ENCODE data around the gene ZNF283.
A peak's percentile ranks its signal among the peaks of the same experiment; 100 is the strongest.
"Not testable (repeated sequence)": the region's sequence is repeated elsewhere in the genome, so short reads cannot be mapped to it uniquely, and the experiment has no call there.

ZNF283 gene

DNA sequence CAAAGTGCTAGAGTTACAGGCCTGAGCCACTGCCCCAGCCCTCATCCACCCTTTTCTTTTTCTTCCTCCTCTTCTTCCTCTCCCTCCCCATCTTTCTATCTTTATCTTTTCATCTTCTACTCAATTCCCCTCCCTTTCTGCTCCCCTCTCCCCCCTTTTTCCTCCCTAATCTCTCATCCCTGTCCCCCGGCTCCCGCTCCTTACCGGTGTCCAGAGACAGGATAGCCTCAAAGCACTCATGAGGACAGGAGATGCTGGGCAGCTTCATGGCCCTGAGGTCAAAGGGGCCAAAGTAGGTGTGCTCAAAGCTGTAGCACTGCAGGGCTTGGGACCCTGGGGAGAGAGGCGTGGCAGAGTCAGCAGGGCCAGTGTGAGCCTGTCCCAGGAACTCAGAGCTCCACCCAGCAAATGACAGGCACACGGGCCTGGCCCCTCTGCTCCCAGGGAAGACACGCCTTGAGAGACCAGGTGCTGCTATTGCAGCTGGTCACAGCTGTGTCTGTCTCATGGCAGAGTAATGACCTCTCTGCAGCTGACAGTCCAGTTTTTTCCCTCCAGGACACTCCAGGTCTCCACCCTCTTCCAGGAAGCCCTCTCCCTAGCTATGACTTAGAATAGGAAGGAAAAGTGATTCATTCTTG lies 27.5 kb upstream of the ZNF283 start:
- DNase-seq (ENCODE audit: low read depth) = no peak

DNA sequence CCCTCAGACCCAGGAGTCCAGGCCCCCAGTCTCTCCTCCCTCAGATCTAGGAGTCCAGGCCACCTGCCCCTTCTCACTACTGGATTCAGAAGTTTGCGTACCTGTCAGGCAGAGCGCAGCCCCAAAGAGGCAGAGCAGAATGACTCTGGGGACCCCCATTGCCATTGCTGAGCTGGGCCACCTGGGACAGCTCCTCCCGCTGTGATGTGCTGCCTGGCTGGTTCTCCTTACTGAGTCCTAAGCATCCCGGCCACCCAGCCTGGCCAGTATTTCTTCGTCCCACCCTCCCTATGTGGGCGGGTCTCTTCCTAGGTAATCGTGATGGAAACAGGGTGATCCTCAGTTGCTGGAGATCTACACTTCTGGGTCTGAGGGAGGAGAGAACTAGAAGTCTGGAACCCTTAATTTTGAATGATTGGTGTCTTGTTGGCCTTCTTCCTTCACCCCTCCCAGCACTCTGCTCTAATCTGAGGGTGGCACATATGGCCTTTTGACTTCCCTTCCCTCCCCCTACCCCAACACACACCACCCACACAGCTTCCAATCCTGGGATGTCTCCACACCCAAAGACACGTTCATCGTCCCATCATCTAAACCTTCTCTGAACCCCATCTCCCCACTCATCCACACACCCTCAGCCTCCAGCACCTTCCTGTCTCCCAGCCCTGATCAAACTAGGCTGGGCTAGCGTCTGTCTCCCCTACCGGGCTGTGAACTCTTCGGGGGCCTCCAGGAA lies 24.7 kb upstream of the ZNF283 start, which contains the start of gene LYPD5:
TSS of gene LYPD5 (minus strand) at position 232 of the 736 bp plus-strand sequence. CDS start at position 165, 67 bp downstream.
- DNase-seq (ENCODE audit: low read depth) = no peak

DNA sequence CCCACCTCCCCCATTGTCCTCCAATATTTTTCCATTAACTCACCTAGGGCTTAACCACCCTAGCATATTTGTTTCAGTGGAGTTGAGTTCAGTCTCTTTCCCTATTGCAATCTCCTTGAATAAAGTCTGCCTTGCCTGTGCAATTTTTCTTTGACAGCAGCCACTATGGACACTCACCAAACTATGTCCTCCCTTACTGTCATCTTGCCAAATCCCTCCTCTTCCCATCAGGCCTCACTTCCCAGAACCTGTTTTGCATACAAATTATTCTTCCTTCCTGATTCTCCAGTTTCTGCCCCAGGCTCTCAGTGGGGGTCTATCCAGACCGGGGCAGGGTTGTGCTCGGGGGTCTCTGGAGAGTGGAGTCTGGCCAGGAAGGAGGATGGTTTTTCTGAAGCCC lies 22.7 kb upstream of the ZNF283 start:
- no peak for DNase-seq (ENCODE audit: low read depth)

DNA sequence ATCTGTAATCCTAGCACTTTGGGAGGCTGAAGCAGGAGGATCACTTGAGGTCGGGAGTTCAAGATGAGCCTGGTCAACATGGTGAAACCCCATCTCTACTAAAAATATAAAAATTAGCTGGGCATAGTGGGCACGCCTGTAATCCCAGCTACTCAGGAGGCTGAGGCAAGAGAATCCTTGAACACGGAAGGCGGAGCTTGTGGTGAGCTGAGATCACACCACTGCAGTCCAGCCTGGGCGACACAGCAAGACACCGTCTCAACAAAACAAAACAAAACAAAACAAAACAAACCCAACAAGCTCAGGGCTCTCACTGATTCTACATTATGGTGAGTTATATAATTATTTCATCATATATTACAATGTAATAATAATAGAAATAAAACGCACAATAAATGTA lies 20.7 kb upstream of the ZNF283 start:
- not testable (repeated sequence) for DNase-seq (ENCODE audit: low read depth)

DNA sequence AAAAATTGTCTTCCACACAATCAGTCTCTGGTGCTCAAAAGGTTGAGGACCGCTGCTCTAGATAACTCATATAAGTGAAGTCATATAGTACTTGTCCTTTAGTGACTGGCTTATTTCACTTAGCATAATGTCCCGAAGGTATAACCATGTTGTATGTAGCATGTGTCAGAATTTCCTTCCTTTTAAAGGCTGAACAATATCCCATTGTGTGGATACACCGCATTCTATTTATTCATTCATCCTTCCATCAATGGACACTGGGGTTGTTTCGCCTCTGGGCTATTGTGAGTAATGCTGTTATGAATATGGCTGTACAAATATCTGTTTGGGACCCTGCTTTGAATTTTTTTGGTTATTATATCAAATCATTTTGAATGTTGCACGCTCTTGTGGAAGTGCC lies 20.3 kb upstream of the ZNF283 start:
- DNase-seq (ENCODE audit: low read depth) = no peak

DNA sequence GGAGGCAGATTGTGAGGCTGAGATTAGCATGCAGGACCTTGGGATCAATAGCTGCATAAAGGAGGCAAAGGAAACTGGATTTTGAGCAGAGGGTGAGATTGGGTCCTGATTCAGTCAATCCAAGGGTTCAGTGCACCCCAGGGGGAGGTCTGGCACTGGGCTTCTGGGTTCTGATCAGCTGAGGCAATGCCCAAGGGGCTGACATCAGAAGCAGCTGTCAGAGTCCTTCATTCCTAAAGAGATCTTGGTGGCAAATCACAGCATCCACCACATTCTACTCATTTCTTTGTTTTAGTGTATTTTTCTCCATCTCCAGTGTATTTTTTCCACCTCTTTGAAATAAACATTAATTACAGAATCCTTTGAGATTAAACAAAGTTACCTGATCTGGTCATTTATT lies 19.5 kb upstream of the ZNF283 start:
- DNase-seq (ENCODE audit: low read depth) = no peak

DNA sequence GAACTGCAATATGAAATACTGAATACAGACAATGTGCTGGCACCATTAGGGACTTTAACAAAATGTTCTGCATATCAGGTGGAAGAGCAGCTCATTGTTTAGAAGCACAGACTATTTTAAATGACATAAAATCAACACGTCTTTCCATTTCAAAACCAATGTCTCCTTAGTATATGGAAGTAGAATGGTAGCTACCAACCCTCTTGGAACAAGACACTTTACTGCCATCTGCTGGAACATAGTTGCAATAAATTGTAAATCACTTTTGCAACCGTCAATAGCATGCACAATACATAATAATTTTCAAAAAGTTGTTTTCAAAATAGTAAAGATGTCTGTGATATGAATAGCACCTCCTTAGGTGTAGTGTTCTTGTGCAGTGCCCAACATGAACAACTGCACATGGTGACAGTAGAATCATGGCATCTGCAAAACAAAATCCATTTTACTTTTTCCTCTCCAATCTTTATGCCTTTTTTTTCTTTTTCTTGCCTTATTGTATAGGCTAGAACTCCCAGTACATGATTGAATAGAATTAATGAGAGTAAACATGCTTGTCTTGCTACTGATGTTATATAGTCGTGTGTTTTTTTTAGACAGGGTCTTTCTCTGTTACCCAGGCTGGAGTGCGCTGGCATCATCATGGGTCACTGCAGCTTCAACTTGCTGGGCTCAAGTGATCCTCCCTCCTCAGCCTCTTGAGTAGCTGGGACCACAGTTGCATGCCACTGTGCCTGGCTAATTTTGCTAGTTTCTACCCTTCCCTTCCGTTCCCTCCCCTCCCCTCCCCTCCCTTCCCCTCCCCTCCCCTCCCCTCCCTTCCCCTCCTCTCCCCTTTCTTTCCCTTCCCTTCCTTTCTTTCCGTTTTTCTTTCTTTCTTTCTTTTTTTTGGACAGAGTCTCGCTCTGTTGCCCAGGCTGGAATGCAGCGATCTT lies 17.1 kb upstream of the ZNF283 start:
- peak; percentile 46 for DNase-seq (ENCODE audit: low read depth)

DNA sequence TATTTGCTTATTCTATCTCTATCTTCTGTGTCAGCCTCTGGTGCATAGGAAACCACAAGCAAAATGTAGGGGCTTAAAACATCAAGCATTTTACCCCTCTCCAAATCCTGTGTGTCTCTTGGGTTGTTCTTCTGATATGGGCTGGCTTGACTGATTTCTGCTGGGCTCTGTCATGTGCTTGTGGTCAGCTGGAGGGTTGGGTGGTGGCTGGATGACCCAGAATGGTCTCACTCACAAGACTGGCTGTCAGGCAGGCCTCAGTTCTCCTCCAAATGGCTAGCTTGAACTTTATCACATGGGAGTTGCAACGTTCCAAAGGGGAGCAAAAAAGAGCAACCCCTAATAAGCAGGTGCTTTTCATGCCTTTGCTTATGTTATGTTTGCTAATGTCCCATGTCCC lies 15.3 kb upstream of the ZNF283 start:
- DNase-seq (ENCODE audit: low read depth) = no peak

DNA sequence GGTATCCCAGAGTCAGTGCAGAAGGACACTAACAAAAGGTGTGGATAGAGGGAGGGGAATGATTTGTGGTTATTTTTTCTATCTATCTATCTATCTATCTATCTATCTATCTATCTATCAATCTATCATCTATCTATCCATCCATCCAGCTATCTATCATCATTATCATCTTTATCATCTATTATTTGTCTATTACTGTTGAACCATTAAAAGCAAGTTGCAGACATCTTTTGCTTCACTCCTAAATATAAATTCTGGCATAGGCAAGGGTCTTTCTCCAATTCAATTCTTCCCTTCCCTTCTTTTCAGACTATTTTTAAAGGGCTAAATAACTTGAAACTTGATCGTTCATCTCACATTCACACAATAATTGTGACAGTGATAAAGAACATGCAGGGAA lies 14.9 kb upstream of the ZNF283 start:
- no peak for DNase-seq (ENCODE audit: low read depth)

DNA sequence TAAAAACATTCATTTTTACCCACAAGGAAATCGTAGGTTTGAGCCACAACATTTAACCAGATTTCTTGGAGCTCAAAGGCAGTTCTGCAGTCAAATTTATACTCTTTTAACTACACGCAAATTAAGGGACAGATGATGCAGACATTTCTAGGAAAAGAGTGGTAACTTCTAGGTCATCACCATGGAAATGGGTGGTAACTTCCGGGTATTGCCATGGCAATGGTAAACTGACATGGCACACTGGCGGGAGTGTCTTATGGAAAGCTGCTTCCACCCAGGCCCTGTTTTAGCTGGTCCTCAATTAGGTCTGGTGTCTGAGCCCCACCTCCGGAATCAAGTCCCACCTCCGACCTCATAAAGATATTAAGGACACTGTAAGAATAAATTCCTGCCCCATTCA lies 14.4 kb upstream of the ZNF283 start:
- no peak for DNase-seq (ENCODE audit: low read depth)

DNA sequence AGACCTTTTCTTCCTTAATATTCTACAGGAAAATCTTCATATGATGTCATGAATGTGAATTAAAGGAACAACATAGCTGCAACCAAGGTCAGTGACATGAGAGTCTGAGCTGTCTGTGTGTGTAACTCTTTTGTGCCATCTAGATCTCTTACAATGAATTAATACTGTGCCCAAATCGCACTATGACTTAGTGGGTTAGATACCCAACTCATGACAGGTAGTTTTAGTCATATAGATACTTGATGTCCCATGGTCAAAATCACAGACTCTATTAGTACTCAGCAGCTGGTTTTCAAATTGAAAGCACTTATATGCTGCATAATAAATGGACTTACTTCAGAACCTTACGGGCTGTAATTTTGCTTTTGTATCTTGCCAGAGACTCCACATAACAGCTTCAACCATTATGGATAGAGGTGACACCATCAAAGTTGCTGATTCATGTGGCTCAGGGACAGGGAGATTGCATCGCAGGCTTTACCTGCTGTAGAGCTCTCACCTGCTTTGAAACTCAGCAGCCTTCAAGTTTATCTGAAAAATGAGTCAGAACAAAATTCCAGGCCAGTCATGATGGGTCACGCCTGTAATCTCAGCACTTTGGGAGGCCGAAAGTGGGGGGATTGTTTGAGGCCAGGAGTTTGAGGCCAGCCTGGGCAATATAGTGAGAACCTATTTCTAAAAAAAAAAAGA lies 12.3 kb upstream of the ZNF283 start:
- no peak for DNase-seq (ENCODE audit: low read depth)

DNA sequence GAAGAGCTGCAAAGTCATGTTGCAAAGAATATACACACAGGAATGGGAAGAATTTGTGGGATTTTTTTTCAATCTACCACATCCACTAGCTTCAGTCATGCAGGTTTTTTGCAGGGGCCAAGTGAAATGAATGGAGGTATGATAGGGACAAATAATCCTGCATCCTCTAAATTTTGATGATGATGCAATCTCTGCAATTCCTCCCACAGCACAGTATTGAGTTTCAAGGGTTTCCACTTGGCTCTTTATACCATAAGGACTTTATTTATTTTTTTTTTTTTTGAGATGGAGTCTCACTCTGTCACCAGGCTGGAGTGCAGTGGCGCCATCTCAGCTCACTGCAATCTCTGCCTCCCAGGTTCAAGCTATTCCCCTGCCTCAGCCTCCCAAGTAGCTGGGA lies 9.7 kb upstream of the ZNF283 start:
- not testable (repeated sequence) for DNase-seq (ENCODE audit: low read depth)

DNA sequence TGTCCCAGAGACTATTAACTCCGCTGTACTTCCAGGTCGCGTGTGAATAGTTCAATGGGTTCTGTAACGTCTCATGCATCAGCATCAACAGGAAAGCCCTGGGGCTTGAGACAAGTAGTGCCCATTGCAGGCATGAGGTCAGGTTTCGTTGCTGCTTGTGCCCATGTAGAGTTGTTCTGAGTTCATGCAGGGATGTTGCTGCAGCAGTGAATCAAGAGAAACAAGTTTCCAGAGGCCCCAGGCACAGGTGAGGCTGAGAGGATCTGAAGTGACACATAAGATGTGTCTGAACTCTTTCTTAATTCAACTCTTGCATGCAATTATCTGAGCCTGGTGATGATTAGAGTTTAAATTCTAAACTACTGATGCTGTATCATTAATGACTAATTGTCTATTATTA lies 8.6 kb upstream of the ZNF283 start:
- DNase-seq (ENCODE audit: low read depth) = no peak

DNA sequence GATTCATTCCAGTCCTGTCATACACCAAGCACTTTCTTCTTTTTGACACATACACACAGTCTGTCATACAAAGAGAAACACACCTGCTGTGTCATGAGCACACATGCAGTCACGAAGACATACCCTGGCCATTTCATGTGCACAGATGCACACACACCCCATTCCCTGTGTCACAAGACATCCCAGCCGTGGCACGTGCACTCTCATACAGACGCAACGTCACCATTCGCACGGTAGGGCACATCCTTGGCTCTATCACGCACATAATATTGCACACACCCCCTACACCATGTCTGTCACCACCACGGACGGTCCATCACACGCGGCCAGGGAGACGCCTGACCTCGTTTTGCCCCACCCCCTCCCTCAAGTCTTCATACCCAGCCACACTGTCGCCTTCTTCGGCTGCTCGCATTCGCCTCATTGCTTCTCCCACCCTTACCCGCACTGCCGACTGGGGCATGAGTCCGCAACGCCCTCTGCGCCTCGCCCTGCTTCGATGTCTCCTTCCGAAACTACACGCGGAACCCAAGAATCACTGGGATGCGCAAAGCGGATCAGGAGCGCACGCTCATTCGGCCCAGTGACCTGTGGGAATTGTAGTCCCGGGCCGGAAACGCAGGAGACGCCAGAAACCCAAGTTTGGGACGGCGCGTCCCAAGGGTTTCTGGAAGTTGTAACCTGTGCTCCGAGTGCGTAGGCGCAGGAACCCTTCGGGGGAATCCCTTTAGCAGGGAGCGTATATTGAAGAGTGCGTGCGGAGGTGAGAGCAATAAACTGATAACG lies 6.8 kb upstream of the ZNF283 start:
- DNase-seq (ENCODE audit: low read depth) = no peak

DNA sequence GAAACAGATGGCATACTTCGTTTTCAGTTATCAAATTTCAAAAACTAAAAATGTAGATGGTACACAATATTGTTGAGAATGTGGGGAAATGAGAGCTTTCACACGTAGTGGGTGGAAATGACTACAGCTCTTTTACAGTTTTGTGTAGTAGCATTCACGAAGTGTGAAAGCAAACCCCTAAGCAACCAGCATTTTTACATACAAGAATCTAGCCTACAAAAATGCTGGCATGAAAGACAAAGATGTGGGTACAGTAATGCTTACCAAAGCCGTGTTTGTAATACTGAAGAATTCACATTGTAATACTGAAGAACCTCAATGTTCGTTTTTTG lies 6.3 kb upstream of the ZNF283 start:
- DNase-seq (ENCODE audit: low read depth) = no peak

DNA sequence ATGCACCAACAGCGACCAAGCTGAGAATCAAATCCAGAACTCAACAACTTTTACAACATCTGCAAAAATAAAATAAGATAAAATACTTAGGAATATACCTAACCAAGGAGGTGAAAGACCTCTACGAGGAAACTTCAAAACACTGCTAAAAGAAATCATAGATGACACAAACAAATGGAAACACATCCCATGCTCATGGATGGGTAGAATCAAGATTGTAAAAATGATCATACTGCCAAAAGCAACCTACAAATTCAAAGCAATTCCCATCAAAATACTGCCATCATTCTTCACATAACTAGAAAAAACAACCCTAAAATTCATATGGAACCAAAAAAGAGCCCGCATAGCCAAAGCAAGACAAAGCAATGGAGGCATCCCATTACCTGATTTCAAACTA lies 3.3 kb upstream of the ZNF283 start:
- DNase-seq (ENCODE audit: low read depth) = not testable (repeated sequence)

DNA sequence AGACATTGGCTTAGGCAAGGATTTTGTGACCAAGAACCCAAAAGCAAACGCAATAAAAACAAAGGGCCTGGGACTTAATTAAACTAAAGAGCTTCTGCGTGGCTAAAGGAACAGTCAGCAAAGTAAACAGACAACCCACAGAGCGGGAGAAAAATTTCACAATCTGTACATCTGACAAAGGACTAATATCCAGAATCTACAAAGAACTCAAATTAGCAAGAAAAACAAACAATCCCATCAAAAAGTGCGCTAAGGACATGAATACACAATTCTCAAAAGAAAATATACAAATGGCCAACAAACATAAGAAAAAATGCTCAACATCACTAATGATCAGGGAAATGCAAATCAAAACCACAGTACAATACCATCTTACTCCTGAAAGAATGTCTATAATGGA lies 2.5 kb upstream of the ZNF283 start:
- DNase-seq (ENCODE audit: low read depth) = not testable (repeated sequence)

DNA sequence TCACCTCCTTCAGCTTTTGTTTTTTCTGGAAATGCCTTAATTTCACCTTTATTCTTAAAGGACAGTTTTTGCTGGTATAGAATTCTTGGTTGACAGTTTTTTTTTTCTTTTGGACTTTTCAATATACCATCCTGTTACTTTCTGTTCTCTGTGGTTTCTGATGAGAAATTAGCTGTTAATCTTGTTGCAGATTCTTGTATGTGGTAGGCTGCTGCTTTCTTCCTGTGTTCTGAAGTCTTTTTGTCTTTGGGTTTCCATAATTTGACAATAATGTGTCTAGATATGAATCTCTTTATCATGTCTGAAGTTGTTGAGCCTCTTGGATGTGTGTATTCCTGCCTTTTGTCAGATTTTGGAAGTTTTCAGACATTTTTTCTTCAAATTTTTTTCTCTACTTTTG lies 12.0 kb downstream of the ZNF283 start:
- no peak for DNase-seq (ENCODE audit: low read depth)

DNA sequence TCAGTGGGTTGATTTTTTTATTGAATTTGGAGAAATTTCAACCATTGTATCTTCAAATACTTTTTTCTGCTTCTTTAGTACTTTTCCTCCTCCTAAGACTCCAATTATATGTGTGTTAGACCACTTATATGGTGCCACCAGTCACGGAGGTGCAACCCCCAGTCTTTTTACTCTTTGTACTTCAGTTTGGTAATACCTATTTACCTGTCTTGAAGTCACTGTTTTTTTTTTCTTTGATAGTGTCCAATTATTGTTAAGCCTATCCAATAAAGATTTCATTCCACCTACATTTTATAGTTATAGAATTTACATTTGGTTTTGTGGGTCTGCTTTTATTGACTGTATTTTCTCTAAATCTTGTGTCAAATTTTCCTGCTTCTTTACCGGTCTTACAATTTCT lies 14.9 kb downstream of the ZNF283 start:
- no peak for DNase-seq (ENCODE audit: low read depth)

DNA sequence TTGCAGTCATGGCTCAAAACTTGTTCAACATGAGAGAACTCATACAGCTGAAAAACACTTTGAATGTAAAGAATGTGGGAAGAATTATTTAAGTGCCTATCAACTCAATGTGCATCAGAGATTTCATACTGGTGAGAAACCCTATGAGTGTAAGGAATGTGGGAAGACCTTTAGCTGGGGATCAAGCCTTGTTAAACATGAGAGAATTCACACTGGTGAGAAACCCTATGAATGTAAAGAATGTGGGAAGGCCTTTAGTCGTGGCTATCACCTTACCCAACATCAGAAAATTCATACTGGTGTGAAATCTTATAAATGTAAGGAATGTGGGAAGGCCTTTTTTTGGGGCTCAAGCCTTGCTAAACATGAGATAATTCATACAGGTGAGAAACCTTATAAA lies 20.1 kb downstream of the ZNF283 start:
- DNase-seq (ENCODE audit: low read depth) = no peak

DNA sequence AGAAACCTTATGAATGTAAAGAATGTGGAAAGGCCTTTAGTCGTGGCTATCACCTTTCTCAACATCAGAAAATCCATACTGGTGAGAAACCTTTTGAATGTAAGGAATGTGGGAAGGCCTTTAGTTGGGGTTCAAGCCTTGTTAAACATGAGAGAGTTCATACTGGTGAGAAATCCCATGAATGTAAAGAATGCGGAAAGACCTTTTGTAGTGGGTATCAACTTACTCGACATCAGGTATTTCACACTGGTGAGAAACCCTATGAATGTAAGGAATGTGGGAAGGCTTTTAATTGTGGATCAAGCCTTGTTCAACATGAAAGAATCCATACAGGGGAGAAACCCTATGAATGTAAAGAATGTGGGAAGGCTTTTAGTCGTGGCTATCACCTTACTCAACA lies 20.8 kb downstream of the ZNF283 start:
- no peak for DNase-seq (ENCODE audit: low read depth)

DNA sequence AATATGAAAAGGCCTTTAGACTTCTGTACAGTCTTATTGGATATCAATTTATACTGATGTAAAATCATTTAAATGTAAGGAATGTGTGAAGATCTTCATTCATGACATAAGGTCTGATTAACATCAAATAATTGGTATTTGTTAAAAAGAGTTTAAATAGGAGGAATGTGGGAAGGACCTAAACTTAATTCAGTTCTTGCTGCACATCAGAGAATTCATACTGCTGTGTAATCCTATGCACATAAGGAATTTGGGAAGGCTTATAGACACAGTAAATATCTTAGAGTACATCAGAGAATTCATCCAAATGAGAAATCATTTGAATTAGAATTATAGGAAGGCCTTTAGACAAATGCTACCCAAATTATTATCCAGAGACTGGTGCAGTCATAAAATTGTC lies 21.7 kb downstream of the ZNF283 start:
- DNase-seq (ENCODE audit: low read depth) = no peak
